Measurements from ENCODE around the gene ZNF813.

DNA sequence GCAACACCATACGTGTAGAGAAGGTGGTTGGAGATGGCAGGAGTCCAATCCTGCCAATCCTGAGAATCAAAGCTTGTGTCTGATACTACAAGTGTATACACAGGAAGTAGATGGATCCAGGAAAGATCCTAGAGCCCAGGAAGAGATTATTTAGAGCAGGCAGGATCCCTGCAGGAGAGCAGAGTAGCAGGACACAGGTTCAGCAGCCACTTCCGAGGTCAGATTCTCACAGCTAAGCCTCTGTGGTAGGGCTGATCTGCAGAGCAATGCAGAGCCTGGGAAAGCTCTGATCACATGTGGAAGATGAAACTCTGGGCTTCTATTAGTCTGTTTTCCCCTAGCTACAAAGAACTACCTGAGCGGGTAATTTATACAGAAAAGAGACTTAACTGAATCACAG, 41.9 kb downstream of the ZNF813 start:
- TF ChIP-seq, protein P1, sequence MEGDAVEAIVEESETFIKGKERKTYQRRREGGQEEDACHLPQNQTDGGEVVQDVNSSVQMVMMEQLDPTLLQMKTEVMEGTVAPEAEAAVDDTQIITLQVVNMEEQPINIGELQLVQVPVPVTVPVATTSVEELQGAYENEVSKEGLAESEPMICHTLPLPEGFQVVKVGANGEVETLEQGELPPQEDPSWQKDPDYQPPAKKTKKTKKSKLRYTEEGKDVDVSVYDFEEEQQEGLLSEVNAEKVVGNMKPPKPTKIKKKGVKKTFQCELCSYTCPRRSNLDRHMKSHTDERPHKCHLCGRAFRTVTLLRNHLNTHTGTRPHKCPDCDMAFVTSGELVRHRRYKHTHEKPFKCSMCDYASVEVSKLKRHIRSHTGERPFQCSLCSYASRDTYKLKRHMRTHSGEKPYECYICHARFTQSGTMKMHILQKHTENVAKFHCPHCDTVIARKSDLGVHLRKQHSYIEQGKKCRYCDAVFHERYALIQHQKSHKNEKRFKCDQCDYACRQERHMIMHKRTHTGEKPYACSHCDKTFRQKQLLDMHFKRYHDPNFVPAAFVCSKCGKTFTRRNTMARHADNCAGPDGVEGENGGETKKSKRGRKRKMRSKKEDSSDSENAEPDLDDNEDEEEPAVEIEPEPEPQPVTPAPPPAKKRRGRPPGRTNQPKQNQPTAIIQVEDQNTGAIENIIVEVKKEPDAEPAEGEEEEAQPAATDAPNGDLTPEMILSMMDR (IDR thresholded peaks at IDR 0.05) = no peak
- TF ChIP-seq POLR2AphosphoS5 (IDR thresholded peaks at IDR 0.05; ENCODE audit: low read depth, low read length) (no peak), TCF7L2 (IDR thresholded peaks at IDR 0.05; ENCODE audit: low read depth, low read length) (no peak)
- TF ChIP-seq, protein P2, sequence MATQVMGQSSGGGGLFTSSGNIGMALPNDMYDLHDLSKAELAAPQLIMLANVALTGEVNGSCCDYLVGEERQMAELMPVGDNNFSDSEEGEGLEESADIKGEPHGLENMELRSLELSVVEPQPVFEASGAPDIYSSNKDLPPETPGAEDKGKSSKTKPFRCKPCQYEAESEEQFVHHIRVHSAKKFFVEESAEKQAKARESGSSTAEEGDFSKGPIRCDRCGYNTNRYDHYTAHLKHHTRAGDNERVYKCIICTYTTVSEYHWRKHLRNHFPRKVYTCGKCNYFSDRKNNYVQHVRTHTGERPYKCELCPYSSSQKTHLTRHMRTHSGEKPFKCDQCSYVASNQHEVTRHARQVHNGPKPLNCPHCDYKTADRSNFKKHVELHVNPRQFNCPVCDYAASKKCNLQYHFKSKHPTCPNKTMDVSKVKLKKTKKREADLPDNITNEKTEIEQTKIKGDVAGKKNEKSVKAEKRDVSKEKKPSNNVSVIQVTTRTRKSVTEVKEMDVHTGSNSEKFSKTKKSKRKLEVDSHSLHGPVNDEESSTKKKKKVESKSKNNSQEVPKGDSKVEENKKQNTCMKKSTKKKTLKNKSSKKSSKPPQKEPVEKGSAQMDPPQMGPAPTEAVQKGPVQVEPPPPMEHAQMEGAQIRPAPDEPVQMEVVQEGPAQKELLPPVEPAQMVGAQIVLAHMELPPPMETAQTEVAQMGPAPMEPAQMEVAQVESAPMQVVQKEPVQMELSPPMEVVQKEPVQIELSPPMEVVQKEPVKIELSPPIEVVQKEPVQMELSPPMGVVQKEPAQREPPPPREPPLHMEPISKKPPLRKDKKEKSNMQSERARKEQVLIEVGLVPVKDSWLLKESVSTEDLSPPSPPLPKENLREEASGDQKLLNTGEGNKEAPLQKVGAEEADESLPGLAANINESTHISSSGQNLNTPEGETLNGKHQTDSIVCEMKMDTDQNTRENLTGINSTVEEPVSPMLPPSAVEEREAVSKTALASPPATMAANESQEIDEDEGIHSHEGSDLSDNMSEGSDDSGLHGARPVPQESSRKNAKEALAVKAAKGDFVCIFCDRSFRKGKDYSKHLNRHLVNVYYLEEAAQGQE (IDR thresholded peaks at IDR 0.05; ENCODE audit: insufficient read depth in 1 of 2, low read depth in 2 of 2, low read length in 1 of 2) = no peak

Measured in Panc1 (cell line).